DMS 273 (cell line): ENCODE measurements around the gene ARID3C.

ENCODE experiments used
- DNase-seq: peaks from one replicate; lab custom pipeline; 2025; ENCODE audit not compliant: unreplicated experiment; lab: John Stamatoyannopoulos, UW

ARID3C gene

GRCh38 chr9:34577400-34578240 lies 51.2 kb downstream of the ARID3C start:
- DNase-seq, result no peak

- peak; percentile 39 for DNase-seq
Observed at GRCh38 chr9:34576597-34577399, 52.1 kb downstream of the ARID3C start.

GRCh38 chr9:34575862-34576596 lies 52.8 kb downstream of the ARID3C start:
- DNase-seq, result peak; percentile 41

GRCh38 chr9:34575241-34575640 lies 53.6 kb downstream of the ARID3C start:
- DNase-seq, result no peak

- no peak for DNase-seq
Observed at GRCh38 chr9:34574571-34574970, 54.3 kb downstream of the ARID3C start.

GRCh38 chr9:34573599-34574325 lies 55.1 kb downstream of the ARID3C start:
- no peak for DNase-seq

GRCh38 chr9:34572628-34573027 lies 56.2 kb downstream of the ARID3C start:
- DNase-seq, result no peak

- DNase-seq, result no peak
Observed at GRCh38 chr9:34572092-34572491, 56.8 kb downstream of the ARID3C start.

GRCh38 chr9:34571481-34571810 lies 57.4 kb downstream of the ARID3C start:
- peak; percentile 84 for DNase-seq
